ENCODE data around the gene MRM2.

MRM2 gene

GRCh38 chr7:2276107-2276506, 34.1 kb upstream of the MRM2 start:
- H3K4ac ChIP-seq (ENCODE audit: low read depth, low read length) = no peak overlapping the region

GRCh38 chr7:2275101-2275500, 33.1 kb upstream of the MRM2 start:
- Histone ChIP-seq H2BK5ac (ENCODE audit: low read depth, low read length, poor library complexity) (no peak overlapping the region), H3K79me2 (ENCODE audit: control insufficient read depth, insufficient read depth, low read length, poor library complexity) (no peaks in the 10 kb centered on the region), H3K4me3 (ENCODE audit: low read depth, low read length) (no peak overlapping the region), H3K79me1 (ENCODE audit: low read length) (no peaks in the 10 kb centered on the region), H4K91ac (ENCODE audit: low read depth, low read length) (no peak overlapping the region), H2AFZ (ENCODE audit: insufficient read depth, low read length, poor library complexity) (no peak overlapping the region), H2AK5ac (ENCODE audit: low read length) (no peak overlapping the region), H3K27me3 (ENCODE audit: insufficient read depth, low read length) (no peaks in the 10 kb centered on the region), H3K27ac (ENCODE audit: low read depth, low read length) (no peak overlapping the region), H3K4ac (ENCODE audit: low read depth, low read length) (no peak overlapping the region), H3K4me2 (ENCODE audit: low read length) (no peak overlapping the region), H3K23ac (ENCODE audit: low read length) (no peak overlapping the region), H2BK120ac (ENCODE audit: insufficient read depth, low read length, poor library complexity) (no peak overlapping the region), H3K9ac (ENCODE audit: low read length) (no peak overlapping the region), H3K14ac (ENCODE audit: low read length) (no peak overlapping the region), H2BK12ac (ENCODE audit: low read length) (no peak overlapping the region), H3K4me1 (ENCODE audit: control insufficient read depth in 1 of 2, insufficient read depth in 2 of 2, low read length in 2 of 2) (peaks cover 3 to 9% of the 10 kb centered on the region in 2 experiments), H3K18ac (ENCODE audit: low read length) (no peak overlapping the region), H4K12ac (ENCODE audit: low read depth, low read length) (no peak overlapping the region), H3K9me3 (ENCODE audit: insufficient read depth, low read depth, low read length) (peaks cover 2% of the 10 kb centered on the region), H4K8ac (ENCODE audit: low read depth, low read length) (no peak overlapping the region), H3K36me3 (ENCODE audit: control insufficient read depth in 1 of 2, insufficient read depth in 2 of 2, low read length in 2 of 2) (peaks cover 3 to 15% of the 10 kb centered on the region in 2 experiments)
- DNase-seq = no peak
- no CpG with 5 or more reads among the region's 18 CpGs for WGBS (ENCODE audit: extremely low coverage, insufficient coverage, insufficient read length)

More at GRCh38 chr7:2276107-2276506, 34.1 kb upstream of the MRM2 start:
- Histone ChIP-seq H4K12ac (ENCODE audit: low read depth, low read length) (no peak overlapping the region), H3K36me3 (ENCODE audit: control insufficient read depth in 1 of 2, insufficient read depth in 2 of 2, low read length in 2 of 2) (peaks cover 3 to 15% of the 10 kb centered on the region in 2 experiments), H3K27me3 (ENCODE audit: insufficient read depth, low read length) (no peaks in the 10 kb centered on the region), H3K9me3 (ENCODE audit: insufficient read depth, low read depth, low read length) (peaks cover 2% of the 10 kb centered on the region), H3K27ac (ENCODE audit: low read depth, low read length) (no peak overlapping the region), H2BK120ac (ENCODE audit: insufficient read depth, low read length, poor library complexity) (no peak overlapping the region), H3K23ac (ENCODE audit: low read length) (no peak overlapping the region), H2BK12ac (ENCODE audit: low read length) (no peak overlapping the region), H3K4me3 (ENCODE audit: low read depth, low read length) (no peak overlapping the region), H3K18ac (ENCODE audit: low read length) (no peak overlapping the region), H4K8ac (ENCODE audit: low read depth, low read length) (no peak overlapping the region), H2BK5ac (ENCODE audit: low read depth, low read length, poor library complexity) (no peak overlapping the region), H3K4me2 (ENCODE audit: low read length) (no peak overlapping the region), H3K79me2 (ENCODE audit: control insufficient read depth, insufficient read depth, low read length, poor library complexity) (no peaks in the 10 kb centered on the region), H4K91ac (ENCODE audit: low read depth, low read length) (no peak overlapping the region), H2AFZ (ENCODE audit: insufficient read depth, low read length, poor library complexity) (no peak overlapping the region), H3K9ac (ENCODE audit: low read length) (no peak overlapping the region), H3K4me1 (ENCODE audit: control insufficient read depth in 1 of 2, insufficient read depth in 2 of 2, low read length in 2 of 2) (peaks cover 3 to 5% of the 10 kb centered on the region in 2 experiments), H3K14ac (ENCODE audit: low read length) (no peak overlapping the region), H3K79me1 (ENCODE audit: low read length) (no peaks in the 10 kb centered on the region), H2AK5ac (ENCODE audit: low read length) (no peak overlapping the region)
- DNase-seq = no peak
- WGBS (ENCODE audit: extremely low coverage, insufficient coverage, insufficient read length) = no CpG with 5 or more reads among the region's 18 CpGs

GRCh38 chr7:2274666-2275065, 32.7 kb upstream of the MRM2 start:
- H3K79me1 ChIP-seq (ENCODE audit: low read length) = no peaks in the 10 kb centered on the region
- H2AFZ ChIP-seq (ENCODE audit: insufficient read depth, low read length, poor library complexity) = no peak overlapping the region
- H2AK5ac ChIP-seq (ENCODE audit: low read length) = no peak overlapping the region
- no peak overlapping the region for H2BK5ac ChIP-seq (ENCODE audit: low read depth, low read length, poor library complexity)
- no peak overlapping the region for H3K4me2 ChIP-seq (ENCODE audit: low read length)
- peaks cover 7 to 13% of the 10 kb centered on the region in 2 experiments for H3K4me1 ChIP-seq (ENCODE audit: control insufficient read depth in 1 of 2, insufficient read depth in 2 of 2, low read length in 2 of 2)
- peaks cover 3 to 15% of the 10 kb centered on the region in 2 experiments for H3K36me3 ChIP-seq (ENCODE audit: control insufficient read depth in 1 of 2, insufficient read depth in 2 of 2, low read length in 2 of 2)
- H4K8ac ChIP-seq (ENCODE audit: low read depth, low read length) = no peak overlapping the region
- H4K91ac ChIP-seq (ENCODE audit: low read depth, low read length) = no peak overlapping the region
- H3K27ac ChIP-seq (ENCODE audit: low read depth, low read length) = no peak overlapping the region
- H3K9ac ChIP-seq (ENCODE audit: low read length) = no peak overlapping the region
- no peak overlapping the region for H3K14ac ChIP-seq (ENCODE audit: low read length)
- peaks cover 2% of the 10 kb centered on the region for H3K9me3 ChIP-seq (ENCODE audit: insufficient read depth, low read depth, low read length)
- H3K4ac ChIP-seq (ENCODE audit: low read depth, low read length) = no peak overlapping the region
- no peak overlapping the region for H3K18ac ChIP-seq (ENCODE audit: low read length)
- no peak for DNase-seq
- H3K4me3 ChIP-seq (ENCODE audit: low read depth, low read length) = no peak overlapping the region
- no peaks in the 10 kb centered on the region for H3K27me3 ChIP-seq (ENCODE audit: insufficient read depth, low read length)
- no peaks in the 10 kb centered on the region for H3K79me2 ChIP-seq (ENCODE audit: control insufficient read depth, insufficient read depth, low read length, poor library complexity)
- no peak overlapping the region for H2BK12ac ChIP-seq (ENCODE audit: low read length)
- no peak overlapping the region for H2BK120ac ChIP-seq (ENCODE audit: insufficient read depth, low read length, poor library complexity)
- no CpG with 5 or more reads among the region's 7 CpGs for WGBS (ENCODE audit: extremely low coverage, insufficient coverage, insufficient read length)
- H3K23ac ChIP-seq (ENCODE audit: low read length) = no peak overlapping the region
- H4K12ac ChIP-seq (ENCODE audit: low read depth, low read length) = no peak overlapping the region

- peaks cover 9 to 16% of the 10 kb centered on the region in 2 experiments for H3K4me1 ChIP-seq (ENCODE audit: control insufficient read depth in 1 of 2, insufficient read depth in 2 of 2, low read length in 2 of 2)
- no peak overlapping the region for H2BK12ac ChIP-seq (ENCODE audit: low read length)
- peaks cover 2% of the 10 kb centered on the region for H3K9me3 ChIP-seq (ENCODE audit: insufficient read depth, low read depth, low read length)
- no peak overlapping the region for H3K18ac ChIP-seq (ENCODE audit: low read length)
- H3K27me3 ChIP-seq (ENCODE audit: insufficient read depth, low read length) = no peaks in the 10 kb centered on the region
- no peak overlapping the region for H2BK5ac ChIP-seq (ENCODE audit: low read depth, low read length, poor library complexity)
- H3K27ac ChIP-seq (ENCODE audit: low read depth, low read length) = no peak overlapping the region
- H3K14ac ChIP-seq (ENCODE audit: low read length) = no peak overlapping the region
- H3K4me3 ChIP-seq (ENCODE audit: low read depth, low read length) = no peak overlapping the region
- no CpG with 5 or more reads among the region's 20 CpGs for WGBS (ENCODE audit: extremely low coverage, insufficient coverage, insufficient read length)
- H2AK5ac ChIP-seq (ENCODE audit: low read length) = no peak overlapping the region
- H3K79me1 ChIP-seq (ENCODE audit: low read length) = no peaks in the 10 kb centered on the region
- no peak overlapping the region for H4K91ac ChIP-seq (ENCODE audit: low read depth, low read length)
- no peak overlapping the region for H3K23ac ChIP-seq (ENCODE audit: low read length)
- H3K9ac ChIP-seq (ENCODE audit: low read length) = no peak overlapping the region
- H4K12ac ChIP-seq (ENCODE audit: low read depth, low read length) = no peak overlapping the region
- DNase-seq = no peak
- peaks cover 3 to 15% of the 10 kb centered on the region in 2 experiments for H3K36me3 ChIP-seq (ENCODE audit: control insufficient read depth in 1 of 2, insufficient read depth in 2 of 2, low read length in 2 of 2)
- no peak overlapping the region for H3K4ac ChIP-seq (ENCODE audit: low read depth, low read length)
- no peak overlapping the region for H2BK120ac ChIP-seq (ENCODE audit: insufficient read depth, low read length, poor library complexity)
- no peak overlapping the region for H2AFZ ChIP-seq (ENCODE audit: insufficient read depth, low read length, poor library complexity)
- H3K4me2 ChIP-seq (ENCODE audit: low read length) = no peak overlapping the region
- no peaks in the 10 kb centered on the region for H3K79me2 ChIP-seq (ENCODE audit: control insufficient read depth, insufficient read depth, low read length, poor library complexity)
- no peak overlapping the region for H4K8ac ChIP-seq (ENCODE audit: low read depth, low read length)
These were observed 31.9 kb upstream of the MRM2 start for GRCh38 chr7:2273866-2274265.
